ENCODE data around the gene OR51A7.
"Not testable (repeated sequence)": the region's sequence is repeated elsewhere in the genome, so short reads cannot be mapped to it uniquely, and the experiment has no call there.

OR51A7 gene, protein sequence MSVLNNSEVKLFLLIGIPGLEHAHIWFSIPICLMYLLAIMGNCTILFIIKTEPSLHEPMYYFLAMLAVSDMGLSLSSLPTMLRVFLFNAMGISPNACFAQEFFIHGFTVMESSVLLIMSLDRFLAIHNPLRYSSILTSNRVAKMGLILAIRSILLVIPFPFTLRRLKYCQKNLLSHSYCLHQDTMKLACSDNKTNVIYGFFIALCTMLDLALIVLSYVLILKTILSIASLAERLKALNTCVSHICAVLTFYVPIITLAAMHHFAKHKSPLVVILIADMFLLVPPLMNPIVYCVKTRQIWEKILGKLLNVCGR

DNA sequence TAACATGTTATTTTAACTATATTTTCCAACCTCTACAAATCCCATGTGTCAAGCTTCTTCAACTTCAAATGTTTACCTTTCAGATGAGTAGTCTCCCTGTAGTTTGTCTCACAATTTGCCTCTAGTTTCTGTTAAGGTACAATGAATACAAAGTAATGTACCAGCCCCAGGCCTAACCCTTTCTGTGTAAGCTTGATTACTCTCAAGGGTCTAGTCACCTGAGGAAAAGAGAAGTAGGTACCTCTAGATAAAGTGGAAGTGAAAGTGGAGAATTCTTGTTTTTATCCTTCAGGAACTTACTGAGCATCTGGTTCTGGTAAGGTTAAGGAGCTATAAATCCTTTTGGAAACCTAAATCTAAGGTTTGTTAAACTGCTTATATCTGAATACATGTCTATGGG lies at the start of gene OR51A7:
Gene OR51A7, plus strand, starts transcription at position 300 of the 400 bp plus-strand sequence. CDS start 3,587 bp downstream, outside the sequence.
- no peak for DNase-seq

DNA sequence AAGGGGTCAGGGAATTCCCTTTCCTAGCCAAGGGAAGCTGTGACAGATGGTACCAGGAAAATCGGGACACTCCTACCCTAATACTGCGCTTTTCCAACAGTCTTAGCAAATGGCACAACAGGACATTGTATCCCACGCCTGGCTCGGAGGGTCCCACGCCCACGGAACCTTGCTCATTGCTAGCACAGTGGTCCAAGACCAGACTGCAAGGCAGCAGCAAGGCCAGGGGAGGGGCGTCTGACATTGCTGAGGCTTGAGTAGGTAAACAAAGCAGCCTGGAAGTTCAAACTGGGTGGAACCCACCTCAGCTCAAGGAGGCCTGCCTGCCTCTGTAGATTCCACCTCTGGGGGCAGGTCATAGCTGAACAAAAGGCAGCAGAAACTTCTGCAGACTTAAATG lies 49.3 kb upstream of the OR51A7 start:
- DNase-seq: not testable (repeated sequence)

DNA sequence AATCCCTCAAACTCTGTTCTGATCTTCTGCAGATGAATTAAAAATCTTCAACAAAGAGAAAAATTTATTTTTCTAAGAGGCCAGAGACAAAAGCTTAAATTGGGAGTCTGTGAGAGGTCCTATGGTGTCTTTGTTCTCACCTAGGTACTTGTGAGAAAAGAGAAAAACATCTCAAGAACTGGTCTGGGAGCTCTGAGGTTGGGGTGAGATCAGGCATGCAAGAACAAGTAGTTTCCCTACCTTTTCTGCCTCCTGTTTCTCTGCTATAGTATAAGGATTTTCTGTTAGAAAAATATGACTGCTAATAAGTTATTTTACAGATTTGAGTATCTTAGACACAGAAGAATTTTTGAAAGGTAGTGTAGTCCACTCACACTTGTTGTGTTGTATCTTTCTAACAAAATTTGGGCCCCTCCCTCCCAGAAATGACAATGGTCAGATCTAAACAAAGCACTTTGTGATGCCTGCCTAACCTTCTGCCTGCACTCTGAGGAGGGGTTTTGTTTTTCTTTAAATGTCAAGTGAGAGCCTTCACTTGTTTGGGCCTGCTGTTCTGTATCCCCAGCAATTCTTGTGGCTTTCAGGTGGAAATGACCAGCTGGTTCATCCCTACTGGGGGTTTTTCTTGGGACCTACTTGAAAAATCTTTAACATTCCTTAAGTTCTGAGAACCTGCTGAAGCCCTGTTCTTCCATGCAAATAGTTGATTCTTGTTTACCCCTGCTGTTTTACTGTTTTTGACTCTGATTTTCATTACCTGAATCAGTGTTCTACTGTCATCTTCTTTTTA lies 40.9 kb upstream of the OR51A7 start:
- DNase-seq: no peak

DNA sequence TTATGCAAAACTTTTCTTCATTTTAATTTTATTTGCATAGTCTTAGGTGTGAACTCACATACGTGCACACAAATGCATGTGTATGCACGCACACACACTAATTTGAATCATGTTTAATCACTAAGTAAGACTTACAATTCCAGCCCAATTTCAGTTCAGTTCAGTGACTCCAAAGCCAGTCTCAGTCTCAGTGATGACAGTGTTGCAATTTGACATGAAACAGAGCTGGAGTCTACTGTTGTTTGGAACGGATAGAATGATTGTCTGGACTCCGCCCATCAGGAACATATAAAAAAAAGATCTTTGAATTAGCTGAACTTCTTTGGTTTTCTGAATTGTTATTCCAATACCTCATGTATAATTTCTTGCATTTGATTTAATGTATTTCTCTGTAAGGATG lies 39.7 kb upstream of the OR51A7 start:
- DNase-seq: no peak

DNA sequence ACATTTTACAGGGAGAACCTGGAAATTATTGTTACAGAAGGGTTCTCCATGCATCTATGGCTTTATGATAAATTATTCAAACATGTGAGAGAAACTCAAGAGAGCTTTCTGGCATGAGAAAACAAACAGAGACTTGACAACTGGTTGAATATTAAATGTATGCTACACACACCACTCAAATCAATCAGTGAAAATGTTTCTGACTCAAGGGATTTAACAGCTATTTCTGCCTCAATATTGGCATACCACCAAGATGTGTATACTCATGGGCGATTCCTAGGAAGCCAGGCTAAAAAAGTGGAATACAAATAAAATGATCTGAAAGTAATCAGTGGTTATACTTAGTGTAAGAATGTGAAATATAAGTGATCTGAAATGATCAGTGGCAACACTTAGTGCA lies 37.7 kb upstream of the OR51A7 start:
- no peak for DNase-seq

DNA sequence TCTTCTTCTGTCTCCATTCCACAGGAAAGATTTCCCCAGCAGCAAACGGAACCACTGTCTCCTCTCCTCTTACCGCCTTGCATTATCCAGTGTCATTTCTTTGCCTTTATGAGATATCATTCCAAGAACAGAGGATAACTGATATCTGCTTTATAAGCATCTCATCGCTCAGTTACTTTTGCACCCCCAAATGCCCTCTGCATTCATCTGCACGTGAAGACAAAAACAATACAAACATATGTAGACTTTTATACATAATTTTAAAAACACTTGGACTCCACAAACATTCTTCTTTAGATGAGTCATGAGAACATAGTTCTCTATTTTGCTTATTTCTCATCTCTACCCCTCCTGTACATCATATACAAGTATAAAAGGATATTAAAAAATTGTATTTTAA lies 22.4 kb upstream of the OR51A7 start:
- DNase-seq: no peak

DNA sequence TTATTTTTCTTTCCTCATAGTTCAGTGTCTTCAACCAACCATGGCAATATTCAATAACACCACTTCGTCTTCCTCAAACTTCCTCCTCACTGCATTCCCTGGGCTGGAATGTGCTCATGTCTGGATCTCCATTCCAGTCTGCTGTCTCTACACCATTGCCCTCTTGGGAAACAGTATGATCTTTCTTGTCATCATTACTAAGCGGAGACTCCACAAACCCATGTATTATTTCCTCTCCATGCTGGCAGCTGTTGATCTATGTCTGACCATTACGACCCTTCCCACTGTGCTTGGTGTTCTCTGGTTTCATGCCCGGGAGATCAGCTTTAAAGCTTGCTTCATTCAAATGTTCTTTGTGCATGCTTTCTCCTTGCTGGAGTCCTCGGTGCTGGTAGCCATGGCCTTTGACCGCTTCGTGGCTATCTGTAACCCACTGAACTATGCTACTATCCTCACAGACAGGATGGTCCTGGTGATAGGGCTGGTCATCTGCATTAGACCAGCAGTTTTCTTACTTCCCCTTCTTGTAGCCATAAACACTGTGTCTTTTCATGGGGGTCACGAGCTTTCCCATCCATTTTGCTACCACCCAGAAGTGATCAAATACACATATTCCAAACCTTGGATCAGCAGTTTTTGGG lies 21.6 kb upstream of the OR51A7 start, which contains the start of gene OR51T1:
Gene OR51T1, plus strand, starts transcription at position 41 of the 641 bp plus-strand sequence. Its CDS starts 0 bp downstream, at position 41.
- no peak for DNase-seq

DNA sequence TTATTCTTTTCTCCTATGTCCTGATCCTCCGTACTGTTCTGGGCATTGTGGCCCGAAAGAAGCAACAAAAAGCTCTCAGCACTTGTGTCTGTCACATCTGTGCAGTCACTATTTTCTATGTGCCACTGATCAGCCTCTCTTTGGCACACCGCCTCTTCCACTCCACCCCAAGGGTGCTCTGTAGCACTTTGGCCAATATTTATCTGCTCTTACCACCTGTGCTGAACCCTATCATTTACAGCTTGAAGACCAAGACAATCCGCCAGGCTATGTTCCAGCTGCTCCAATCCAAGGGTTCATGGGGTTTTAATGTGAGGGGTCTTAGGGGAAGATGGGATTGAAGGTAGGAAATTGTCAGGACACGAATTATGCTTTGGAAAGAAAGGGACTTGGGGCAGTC lies 21.0 kb upstream of the OR51A7 start:
- DNase-seq: no peak

DNA sequence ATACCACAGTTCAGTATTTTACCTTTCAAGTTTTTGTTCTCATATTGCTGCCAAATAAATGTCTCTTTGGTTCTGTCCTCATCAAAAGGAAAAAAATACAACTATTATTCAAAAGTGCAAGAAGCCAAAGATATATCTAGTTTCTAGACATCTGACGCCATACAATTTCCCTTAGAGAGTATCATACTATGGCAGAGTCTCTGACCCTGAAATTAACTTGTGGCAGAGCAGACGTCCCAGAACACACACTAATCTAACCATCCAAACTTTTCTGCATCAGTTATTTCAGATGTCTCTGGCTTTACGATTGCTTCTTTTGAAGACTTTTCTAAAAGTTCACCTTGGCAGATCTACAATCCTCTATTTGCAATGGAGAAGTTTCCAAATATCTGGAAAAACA lies 19.2 kb upstream of the OR51A7 start:
- DNase-seq: no peak

DNA sequence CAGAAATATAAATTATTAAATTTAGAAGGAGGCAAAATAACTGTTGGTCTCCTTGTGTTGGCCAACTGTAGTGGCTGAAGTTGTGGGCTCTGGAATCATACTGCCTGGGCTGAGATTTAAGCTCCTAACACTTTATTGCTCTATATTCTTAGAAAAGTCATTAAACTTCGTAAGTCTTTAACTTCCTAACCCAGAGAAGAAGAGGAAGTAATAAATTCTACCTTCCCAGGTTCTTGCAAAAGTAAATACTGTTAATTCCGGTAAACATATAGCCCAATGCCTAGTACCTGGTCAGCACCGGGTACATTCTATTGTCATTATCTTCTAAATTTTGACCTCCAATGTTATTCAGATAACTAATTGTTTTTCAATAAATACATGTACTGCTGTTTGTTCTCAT lies 17.4 kb upstream of the OR51A7 start:
- no peak for DNase-seq

DNA sequence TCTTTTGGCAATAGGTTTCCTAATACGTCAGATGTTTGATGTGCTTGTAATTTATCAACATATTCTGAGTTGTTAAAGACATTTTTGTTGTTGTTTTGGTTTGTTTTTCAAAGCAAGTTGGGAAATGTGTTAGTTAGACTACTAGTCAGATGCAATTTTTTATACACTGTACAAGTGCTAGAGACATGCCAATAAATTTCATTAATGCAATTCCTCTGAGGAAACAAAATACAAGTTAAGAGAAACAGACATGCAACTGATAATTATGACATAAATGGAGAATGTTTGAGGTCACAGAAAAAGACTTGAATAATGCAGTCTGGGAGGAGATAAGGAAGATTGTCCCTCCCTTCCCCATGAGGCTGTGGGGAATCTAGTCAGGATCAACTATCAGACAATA lies 16.0 kb upstream of the OR51A7 start:
- DNase-seq: no peak

DNA sequence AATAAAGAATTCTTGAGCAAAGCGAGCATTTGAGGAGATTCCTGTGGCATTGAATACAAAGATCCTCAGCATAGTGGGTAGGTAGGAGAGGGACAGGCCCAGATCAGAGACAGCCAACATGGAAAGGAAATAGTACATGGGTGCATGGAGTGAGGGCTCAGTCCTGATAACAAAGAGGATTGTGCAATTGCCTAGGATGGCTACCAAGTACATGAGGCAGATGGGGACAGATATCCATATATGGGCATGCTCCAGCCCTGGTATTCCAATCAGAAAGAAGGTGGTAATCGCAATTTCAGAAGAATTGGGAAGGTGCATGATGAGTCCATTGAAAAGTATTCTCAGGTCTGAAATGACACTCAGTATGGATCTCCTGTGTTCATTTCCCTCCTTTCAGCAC lies 13.3 kb upstream of the OR51A7 start:
- DNase-seq: no peak

DNA sequence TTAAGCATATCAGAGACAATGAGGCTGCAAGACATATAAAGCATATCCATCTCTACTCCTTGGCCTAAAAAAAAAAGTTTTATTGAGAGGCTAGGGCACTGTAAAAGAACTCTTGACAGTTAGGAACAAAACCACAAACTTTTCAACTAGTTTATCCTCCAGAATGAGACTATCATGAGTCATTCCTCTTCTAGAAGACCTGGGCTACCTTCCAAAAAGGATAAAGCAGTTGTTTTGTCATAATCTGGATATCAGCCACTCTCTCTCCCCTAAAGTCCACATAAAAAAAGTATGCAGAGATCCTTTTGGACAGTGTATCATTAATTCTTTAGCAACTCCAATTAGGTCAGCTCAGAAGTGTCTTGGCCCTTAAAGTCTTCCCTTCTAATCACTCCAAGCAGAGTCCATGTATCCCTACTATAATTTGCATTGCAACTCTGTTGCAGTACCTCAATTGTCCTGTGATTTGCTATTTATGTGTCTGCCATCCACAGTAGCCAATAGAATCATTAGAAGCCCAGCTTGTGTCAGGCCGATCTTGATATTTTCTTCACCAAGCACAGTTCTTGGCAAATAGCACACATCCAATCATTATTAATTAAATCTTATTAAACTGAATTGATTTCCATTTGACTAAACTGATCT lies 11.5 kb upstream of the OR51A7 start:
- DNase-seq: no peak

DNA sequence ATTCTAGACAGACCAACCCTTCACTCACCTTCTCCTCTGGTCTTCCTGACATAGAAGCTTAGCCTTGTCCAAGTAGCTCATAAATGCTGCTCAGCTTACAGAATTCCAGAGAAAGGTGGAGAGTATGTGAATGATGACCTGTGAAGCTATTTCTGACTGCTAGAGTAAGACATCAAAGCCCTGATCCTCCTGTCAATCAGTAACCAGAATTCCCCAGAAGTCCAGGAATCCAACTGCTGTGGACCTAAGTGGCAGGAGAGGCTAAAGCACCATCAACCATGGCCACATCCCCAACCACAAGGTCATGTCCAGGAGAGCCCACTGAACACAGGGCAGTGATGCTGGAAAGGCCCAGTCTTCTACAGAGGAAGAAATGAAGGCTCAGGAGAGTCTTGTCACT lies 13.0 kb downstream of the OR51A7 start:
- no peak for DNase-seq

DNA sequence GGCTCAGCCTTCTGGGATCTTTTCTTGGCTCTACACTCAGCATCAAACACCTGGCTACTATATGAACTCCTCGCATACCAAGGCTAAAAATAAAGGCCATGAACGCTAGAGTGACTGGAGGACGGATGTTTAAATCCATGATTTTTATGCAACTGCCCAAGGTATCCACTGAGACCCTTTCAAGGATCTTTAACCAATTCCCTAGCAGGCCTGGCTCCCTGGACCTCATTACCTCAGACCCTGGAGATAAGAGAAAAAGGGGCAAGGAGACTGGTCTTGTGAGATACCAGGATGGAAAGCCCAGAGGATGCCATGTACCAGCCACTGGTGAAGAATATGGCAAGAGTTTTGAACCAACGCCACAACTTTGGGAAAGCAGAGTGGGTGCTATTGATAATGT lies 15.7 kb downstream of the OR51A7 start, which contains the start of gene OR51G2:
Gene OR51G2, minus strand, starts transcription at position 101 of the 400 bp plus-strand sequence. CDS start 3,687 bp downstream, outside the sequence.
- DNase-seq: no peak

DNA sequence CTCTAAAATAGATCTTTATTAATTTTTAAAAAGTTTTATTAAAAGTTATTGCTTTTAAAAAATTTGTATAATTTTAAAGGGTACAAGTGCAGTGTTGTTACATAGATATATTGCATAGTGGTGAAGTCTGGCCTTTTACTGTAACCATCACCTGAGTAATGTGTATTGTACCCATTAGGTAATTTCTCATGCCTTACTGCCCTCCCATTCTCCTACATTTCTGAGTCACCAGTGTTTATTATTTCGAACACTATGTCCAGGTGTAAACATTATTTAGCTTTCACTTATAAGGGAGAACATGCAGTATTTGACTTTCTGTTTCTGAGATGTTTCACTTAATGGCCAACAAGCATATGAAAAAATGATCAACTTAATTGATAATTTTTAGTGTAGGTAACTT lies 18.2 kb downstream of the OR51A7 start:
- DNase-seq: no peak

DNA sequence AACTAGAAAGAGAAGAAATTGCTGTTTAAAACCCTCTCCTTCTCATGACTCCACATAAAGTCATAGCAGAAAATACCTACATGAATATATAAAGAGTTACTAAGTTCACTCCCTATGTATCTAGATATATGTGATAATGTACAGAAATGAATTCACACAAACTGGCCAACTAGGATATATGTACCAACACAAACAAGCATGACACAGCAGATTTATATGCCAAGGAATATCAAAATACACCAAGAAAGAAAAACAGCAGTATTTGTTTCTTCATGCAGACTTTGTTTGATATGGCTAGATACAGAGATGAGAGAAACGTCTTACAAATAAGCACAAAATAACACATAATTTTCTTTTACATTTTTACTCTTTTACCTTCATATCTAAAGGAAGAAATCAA lies 18.7 kb downstream of the OR51A7 start:
- no peak for DNase-seq

DNA sequence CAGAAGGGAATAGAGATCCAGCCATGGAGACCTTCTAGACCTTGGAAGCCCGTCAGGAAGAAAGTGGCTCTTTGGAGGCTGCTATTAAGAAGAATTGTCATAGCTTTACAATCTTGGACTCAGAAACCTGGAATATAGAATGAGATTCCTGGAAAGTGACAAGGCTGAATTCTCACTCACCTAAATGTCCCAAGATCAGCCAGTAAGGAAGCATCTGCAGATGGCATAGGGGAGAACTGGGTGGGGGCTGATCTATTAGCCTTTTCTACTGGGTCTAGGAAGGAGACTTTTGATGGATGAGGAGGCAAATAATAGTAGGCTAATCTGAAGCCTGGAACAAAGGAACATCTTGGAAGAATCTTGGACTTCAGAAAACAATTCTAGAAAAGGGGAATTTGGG lies 20.7 kb downstream of the OR51A7 start, which contains the start of gene OR51G1:
Gene OR51G1, minus strand, starts transcription at position 101 of the 400 bp plus-strand sequence. Its CDS starts 0 bp downstream, at position 101.
- no peak for DNase-seq

DNA sequence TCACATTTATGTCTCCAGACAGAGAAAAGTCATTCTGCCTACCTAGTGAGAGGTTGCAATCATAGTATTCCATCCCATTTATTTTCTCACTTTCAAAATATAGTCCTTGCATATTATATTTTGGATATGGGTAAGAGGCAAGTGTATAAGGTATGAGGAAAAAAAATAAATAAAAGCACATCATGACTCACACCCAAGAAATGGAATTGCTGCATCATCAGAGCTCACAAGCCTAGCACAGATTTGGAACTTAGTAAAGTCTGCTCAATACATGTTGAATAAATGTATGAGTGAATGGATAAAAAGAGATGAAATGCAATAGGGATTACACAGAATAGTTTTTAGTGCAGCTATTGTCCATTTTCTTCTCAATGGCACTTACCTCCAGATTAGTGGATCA lies 23.0 kb downstream of the OR51A7 start:
- no peak for DNase-seq

DNA sequence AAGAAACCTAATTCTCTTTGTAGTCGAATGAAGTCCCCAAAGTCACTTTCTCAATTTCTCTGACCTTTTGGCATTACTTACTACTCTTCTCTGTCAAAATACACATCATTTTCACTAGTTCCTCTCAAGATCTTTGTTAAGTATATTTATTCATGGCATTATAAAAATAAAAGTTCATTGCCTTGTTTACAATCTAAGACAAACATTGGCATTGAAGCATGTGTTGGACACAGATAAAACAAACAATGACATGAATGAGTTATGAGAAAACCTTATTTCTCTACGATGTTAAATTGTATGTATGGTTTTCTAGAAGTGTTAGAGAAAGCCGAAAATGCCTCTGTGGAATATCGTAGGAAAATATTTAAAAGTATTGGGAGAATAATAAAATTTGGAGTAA lies 29.2 kb downstream of the OR51A7 start:
- DNase-seq: no peak

DNA sequence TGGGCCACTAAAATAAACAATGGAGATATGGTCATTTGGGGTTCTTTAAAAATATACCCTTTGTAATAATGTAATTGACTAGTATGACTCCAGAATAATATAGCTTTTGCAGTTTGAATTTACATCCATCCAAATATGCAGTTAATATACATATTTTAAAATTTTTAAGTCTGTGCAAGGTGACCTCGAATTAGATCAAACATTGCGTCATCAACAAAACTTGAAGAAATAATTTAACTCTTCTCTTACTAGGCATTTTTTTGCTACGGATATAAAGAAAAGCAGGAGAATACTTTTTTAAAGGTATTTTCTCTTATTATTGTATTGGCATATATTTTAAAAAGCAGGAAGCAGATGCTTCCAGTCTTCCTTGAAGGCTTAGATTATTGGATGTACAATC lies 33.2 kb downstream of the OR51A7 start:
- DNase-seq: no peak

DNA sequence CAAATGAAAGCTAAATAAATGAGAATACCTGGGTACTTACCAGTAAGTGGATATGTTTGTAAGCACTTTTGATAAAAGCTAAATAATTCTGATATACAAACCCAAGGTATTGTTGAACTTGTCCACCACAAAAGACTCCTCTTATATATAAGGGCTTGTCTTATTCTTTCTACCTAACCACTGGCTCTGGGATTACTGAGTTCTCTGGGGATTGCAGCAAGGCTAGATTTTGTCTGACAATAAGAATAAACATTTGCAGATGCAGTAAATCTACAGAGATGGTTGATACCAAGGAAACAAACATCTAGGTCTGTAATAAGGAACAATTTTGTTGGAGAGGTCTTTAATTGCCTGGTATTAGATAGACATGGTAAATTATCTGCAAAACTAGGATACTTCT lies 43.9 kb downstream of the OR51A7 start, which contains the start of gene OR51A4:
Gene OR51A4, minus strand, starts transcription at position 101 of the 400 bp plus-strand sequence. CDS start 505 bp downstream, outside the sequence.
- no peak for DNase-seq

DNA sequence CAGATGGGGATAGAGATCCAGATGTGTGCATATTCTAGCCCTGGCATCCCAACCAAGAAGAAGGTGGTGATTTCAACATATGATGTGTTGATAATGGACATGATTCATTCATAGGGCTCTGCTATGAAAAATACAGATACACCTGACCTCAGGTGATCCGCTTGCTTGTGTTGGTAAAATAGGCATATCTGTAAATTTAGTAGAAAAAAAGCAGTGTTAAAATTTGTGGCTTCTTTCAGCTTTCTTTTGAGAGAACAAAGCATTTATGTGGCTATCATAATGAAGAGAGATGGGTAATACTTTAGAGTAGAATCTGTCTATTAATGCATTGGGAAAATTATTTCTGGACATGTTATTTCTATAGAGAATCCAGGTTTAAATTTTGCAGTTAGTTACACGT lies 52.0 kb downstream of the OR51A7 start, which contains the start of gene OR51A2:
Gene OR51A2, minus strand, starts transcription at position 101 of the 400 bp plus-strand sequence. Its CDS starts 0 bp downstream, at position 101.
- not testable (repeated sequence) for DNase-seq

Measured in activated CD4-positive, alpha-beta T cell treated with anti-CD3 and anti-CD28 coated beads, Interleukin-2, amount 50 U/mL, for 16 hours (primary cell).